Cardiac muscle cell (in vitro differentiated cells and primary cell): ENCODE measurements around the gene ERI2. TPM values are rescaled to one million over a fixed set of nuclear protein-coding genes. Genes with fewer than 3 reads are reported as not detected.

Experiments used
- DNase-seq, 2 donors: peaks; one replicate each; pipeline versions ENCODE4 v3.0.0 to v3.0.0-alpha.2; 2010 to 2017; ENCODE audit warnings: low read depth in 1 of 2, low spot score in 1 of 2
- H3K27ac ChIP-seq: fragments of 200-600 bp; sonication (generic); 2 replicates; pipeline ENCODE4 v1.5.1; 2016
- H3K27me3 ChIP-seq: fragments of 200-600 bp; sonication (generic); 2 replicates; pipeline ENCODE4 v1.6.0; 2016; ENCODE audit warnings: control low read depth
- H3K36me3 ChIP-seq: fragments of 200-600 bp; sonication (generic); 2 replicates; pipeline ENCODE4 v1.5.1; 2016; ENCODE audit warnings: control low read depth
- H3K4me1 ChIP-seq: fragments of 200-600 bp; sonication (generic); 2 replicates; pipeline ENCODE4 v1.8.1; 2017; ENCODE audit warnings: low read depth, mild to moderate bottlenecking, mixed run types
- H3K4me3 ChIP-seq: fragments of 200-600 bp; sonication (generic); 2 replicates; pipeline ENCODE4 v1.5.1; 2016; ENCODE audit warnings: mild to moderate bottlenecking
- H3K9me3 ChIP-seq: fragments of 200-600 bp; sonication (generic); 2 replicates; pipeline ENCODE4 v1.5.1; 2017; ENCODE audit warnings: low read depth, mild to moderate bottlenecking, control low read depth
- polyA plus RNA-seq: library from polyadenylated mRNA; unstranded; fragments of >200 nt; fragmentation: Nextera tagmentation; extraction: Ambion mirVana; gene quantifications from 2 replicates; pipeline ENCODE4 v1.2.1, GENCODE V29; 2016
- total RNA-seq: library from RNA; depleted of rRNA; stranded (reverse); fragments of >200 nt; gene quantifications from 2 replicates; pipeline ENCODE4 v1.2.3, GENCODE V29; 2016
- TF ChIP-seq, protein P1 (sequence below): IDR thresholded peaks from 2 replicates; pipeline ENCODE4 v1.5.1; 2012; ENCODE audit warnings: low read depth, mild to moderate bottlenecking, low read length

The ERI2 gene
- total and polyA plus RNA-seq, 2 experiments from 2014 or later: 18.1 to 28.0 TPM

- peak in 1 of 2 donors; percentile 35 for DNase-seq
- TF ChIP-seq, protein P1, sequence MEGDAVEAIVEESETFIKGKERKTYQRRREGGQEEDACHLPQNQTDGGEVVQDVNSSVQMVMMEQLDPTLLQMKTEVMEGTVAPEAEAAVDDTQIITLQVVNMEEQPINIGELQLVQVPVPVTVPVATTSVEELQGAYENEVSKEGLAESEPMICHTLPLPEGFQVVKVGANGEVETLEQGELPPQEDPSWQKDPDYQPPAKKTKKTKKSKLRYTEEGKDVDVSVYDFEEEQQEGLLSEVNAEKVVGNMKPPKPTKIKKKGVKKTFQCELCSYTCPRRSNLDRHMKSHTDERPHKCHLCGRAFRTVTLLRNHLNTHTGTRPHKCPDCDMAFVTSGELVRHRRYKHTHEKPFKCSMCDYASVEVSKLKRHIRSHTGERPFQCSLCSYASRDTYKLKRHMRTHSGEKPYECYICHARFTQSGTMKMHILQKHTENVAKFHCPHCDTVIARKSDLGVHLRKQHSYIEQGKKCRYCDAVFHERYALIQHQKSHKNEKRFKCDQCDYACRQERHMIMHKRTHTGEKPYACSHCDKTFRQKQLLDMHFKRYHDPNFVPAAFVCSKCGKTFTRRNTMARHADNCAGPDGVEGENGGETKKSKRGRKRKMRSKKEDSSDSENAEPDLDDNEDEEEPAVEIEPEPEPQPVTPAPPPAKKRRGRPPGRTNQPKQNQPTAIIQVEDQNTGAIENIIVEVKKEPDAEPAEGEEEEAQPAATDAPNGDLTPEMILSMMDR: no peak
- Histone ChIP-seq H3K4me3 (no peak overlapping the region), H3K36me3 (no peaks in the 10 kb centered on the region), H3K27ac (peak overlapping the region; percentile 48), H3K4me1 (peaks cover 44% of the 10 kb centered on the region), H3K27me3 (no peaks in the 10 kb centered on the region), H3K9me3 (no peaks in the 10 kb centered on the region)
These were observed 44.7 kb upstream of the ERI2 start for GRCh38 chr16:20850981-20851380.

DNA sequence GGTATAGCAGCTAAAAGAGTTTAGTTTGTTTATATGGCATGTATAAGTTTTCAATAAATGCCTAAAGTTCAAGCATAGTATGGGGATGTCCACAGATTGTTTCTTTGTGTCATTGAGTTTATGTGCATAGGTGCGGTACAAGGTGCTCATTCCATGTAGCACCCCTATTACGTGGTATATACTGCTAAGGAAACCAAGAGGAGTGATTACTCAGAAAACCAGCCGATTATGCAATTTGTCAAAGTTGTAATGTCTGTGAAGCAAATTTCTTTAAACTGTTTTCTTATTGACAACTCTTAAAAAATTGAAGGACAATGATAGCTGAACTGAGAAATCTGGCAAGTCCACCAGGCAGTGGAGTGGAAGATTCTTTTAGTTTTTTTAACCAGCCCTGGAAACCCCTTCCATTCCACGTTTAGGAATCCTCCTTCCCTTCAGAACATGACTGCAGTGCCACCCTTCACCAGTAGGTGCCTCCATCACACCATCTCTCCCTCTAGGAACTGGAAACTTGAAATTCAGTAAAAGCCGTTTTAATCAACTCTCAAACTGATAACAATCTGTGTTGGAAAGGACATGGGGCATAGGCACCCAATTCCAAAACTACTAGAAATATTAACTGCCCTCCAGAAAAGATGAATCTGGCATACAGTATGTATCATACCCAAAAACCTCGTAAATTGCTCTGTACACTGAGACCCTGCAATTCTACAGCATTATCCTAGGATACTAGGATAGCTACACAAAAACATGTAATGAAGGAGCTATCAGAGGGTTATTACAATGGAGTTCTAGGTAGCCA lies 43.5 kb upstream of the ERI2 start:
- H3K27ac ChIP-seq: no peak overlapping the region
- no peak overlapping the region for H3K4me3 ChIP-seq
- no peaks in the 10 kb centered on the region for H3K36me3 ChIP-seq
- no peaks in the 10 kb centered on the region for H3K9me3 ChIP-seq
- H3K27me3 ChIP-seq: no peaks in the 10 kb centered on the region
- peak; percentile 58 to 77 for DNase-seq
- H3K4me1 ChIP-seq: peaks cover 44% of the 10 kb centered on the region
- TF ChIP-seq, protein P1: peak; percentile 100

DNA sequence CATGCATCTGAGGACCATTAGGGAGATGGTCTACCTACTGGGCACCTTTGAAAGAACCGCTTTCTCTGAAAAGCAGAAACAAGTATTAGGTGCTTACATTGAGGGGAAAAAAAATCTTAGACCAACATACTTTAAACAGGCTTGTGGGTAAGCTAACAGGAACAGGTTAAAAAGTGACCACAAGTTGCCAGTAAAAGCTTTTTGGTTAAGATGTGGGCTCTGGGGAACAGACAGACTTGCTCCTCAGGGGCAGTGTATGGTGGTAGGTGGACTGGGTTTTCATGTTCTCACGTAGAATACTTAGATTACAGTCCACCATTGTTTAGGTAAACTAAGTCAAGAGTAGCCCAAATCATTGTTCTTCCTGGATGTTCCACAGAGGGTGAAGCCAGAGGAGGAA lies 41.3 kb upstream of the ERI2 start:
- no peak for DNase-seq
- H3K4me3 ChIP-seq: no peak overlapping the region
- no peaks in the 10 kb centered on the region for H3K27me3 ChIP-seq

GRCh38 chr16:20846551-20846950 lies 40.3 kb upstream of the ERI2 start:
- Histone ChIP-seq H3K36me3 (no peaks in the 10 kb centered on the region), H3K27me3 (no peaks in the 10 kb centered on the region)
- TF ChIP-seq, protein P1: no peak

More for the DNA sequence above, 41.3 kb upstream of the ERI2 start:
- TF ChIP-seq, protein P1: no peak
- H3K4me1 ChIP-seq: peaks cover 26% of the 10 kb centered on the region
- H3K9me3 ChIP-seq: no peaks in the 10 kb centered on the region
- H3K27ac ChIP-seq: no peak overlapping the region
- no peaks in the 10 kb centered on the region for H3K36me3 ChIP-seq

DNA sequence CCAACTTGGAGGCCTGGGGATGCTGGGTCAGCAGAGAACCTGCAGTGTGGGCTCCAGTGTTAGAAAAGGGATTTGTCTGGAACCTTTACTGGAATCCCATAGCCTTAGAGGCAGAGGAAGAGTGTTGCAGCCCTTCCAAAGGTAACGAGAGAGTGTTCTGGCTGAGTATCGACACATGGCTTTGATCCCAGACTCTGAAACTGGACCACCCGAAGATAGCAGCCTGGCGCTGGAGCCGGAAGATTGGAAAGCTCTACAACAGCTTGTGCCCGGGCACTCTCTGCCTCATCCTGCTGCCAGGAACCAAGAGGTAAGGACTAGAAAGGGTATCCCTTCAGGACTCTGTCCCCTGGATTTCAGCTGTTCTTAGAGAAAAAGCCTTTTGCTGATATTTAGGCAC lies 39.8 kb upstream of the ERI2 start:
- DNase-seq: no peak
- H3K4me1 ChIP-seq: peaks cover 11% of the 10 kb centered on the region
- H3K27ac ChIP-seq: no peak overlapping the region
- no peaks in the 10 kb centered on the region for H3K27me3 ChIP-seq
- no peaks in the 10 kb centered on the region for H3K9me3 ChIP-seq
- TF ChIP-seq, protein P1: no peak
- no peaks in the 10 kb centered on the region for H3K36me3 ChIP-seq
- H3K4me3 ChIP-seq: no peak overlapping the region

More at GRCh38 chr16:20846551-20846950, 40.3 kb upstream of the ERI2 start:
- H3K27ac ChIP-seq: no peak overlapping the region
- H3K4me3 ChIP-seq: no peak overlapping the region
- no peaks in the 10 kb centered on the region for H3K9me3 ChIP-seq
- DNase-seq: no peak
- peaks cover 16% of the 10 kb centered on the region for H3K4me1 ChIP-seq
